GM19193 (cell line): ENCODE measurements around the gene PCNX2.

Experiments used
- POLR2A ChIP-seq: IDR thresholded peaks from 4 replicates; pipeline ENCODE4 v1.6.1; 2011; ENCODE audit not compliant: insufficient read depth, insufficient read length; ENCODE audit errors: extremely low read depth

The PCNX2 gene

DNA sequence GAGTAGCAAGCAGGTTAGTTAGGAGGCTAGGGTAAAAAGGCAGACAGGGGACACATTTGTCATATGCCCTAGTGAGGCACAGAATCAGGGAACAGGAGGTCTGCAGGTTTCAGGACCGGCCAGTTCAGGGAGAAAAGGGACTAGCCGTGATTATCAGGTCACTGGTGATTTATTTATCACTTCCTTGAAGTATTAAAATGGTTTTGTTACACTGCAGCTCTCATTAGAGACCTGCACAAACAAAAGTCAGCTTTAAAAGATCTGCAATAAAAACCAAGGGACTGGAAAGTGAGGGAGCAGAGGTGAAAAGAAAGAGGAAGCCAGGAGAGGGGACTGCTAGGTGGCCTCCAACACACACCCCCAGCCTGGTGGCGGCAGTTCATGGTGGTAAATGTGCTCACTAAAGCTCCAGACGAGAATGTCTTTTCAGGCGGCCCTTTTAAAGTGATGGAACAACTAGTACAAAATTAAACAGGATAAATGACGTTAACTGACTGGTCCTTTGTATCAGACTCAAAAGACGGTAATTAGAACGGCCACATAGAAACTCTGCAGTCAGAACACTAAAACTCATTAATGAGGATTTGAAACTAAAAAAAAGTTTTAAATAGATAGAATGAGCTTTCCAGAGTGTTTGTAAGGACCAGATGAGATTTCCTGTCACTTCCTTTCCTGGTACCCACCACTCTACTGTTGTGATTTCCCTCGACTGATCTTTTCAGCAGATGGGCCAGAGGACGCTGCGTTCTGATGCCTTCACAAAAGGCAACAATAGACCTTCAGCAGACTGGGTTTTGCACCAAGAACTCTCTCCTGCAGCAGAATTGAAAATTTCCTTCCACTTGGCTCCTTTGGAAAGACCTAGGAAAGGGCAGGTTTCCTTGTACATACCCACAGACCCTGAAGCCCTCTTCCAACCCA lies 208.3 kb downstream of the PCNX2 start:
- TF ChIP-seq POLR2A: no peak

- TF ChIP-seq POLR2A: no peak
Observed at GRCh38 chr1:233085566-233085965, 210.0 kb downstream of the PCNX2 start.

GRCh38 chr1:233082778-233083550 lies 212.6 kb downstream of the PCNX2 start:
- no peak for TF ChIP-seq POLR2A

GRCh38 chr1:233081735-233082134 lies 213.8 kb downstream of the PCNX2 start:
- TF ChIP-seq POLR2A: no peak

DNA sequence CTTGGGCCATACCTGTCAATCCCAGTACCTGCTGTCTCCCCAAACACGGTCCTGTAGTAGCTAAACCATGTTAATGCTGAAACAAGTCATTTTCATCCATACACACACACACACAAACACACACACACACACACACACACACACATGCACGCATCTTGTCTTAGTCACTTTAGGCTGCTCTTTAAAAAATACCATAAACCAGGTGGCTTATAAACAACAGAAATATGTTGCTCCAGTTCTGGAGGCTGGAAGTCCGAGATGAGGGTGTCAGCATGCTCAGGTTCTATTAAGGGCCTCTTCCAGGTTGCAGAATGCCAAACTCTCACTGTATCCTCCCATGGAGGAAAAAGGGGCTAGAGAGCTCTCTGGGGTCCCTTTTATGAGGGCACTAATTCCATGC lies 215.2 kb downstream of the PCNX2 start:
- TF ChIP-seq POLR2A: no peak

DNA sequence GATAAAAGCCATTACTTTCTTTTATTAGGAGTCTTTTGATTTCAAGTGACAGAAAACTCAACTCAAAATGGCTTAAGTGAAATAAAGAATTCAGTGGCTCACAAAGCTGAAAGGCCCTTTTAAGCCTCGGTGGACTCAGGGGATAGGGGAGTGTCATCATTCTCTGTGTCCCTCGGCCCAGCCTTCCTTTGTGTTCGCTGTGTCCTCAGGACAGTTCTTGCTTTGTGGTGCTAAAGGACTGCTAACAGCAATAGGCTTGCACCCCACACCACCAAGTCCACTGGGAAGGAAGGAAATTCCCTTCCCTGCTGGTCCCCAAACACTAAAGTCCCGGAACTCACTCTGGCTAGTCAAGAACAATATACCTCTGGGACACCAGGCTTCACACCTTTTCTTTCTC lies 216.0 kb downstream of the PCNX2 start:
- no peak for TF ChIP-seq POLR2A

- TF ChIP-seq POLR2A: no peak
Observed at GRCh38 chr1:233078396-233078795, 217.1 kb downstream of the PCNX2 start.

GRCh38 chr1:233075915-233076295 lies 219.6 kb downstream of the PCNX2 start:
- no peak for TF ChIP-seq POLR2A

DNA sequence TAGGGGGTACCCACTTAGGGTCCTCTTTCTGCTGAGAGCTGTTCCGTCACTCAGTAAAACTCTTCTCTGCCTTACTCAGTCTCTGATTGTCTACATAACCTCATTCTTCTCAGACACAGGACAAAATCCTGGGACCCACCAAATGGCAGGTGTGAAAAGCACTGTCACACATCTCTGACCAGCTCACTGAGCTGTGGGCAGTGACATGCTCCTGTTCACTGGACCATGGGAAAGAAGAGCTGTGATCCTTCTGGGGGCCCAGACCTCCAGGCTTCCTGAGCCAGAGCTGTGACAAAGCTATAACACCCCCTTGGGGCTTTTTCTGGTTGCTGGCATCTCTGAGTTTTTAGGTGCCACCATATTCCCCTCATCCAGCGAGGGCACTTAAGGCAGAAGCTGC lies 229.4 kb downstream of the PCNX2 start:
- no peak for TF ChIP-seq POLR2A

GRCh38 chr1:233065685-233066084 lies 229.8 kb downstream of the PCNX2 start:
- TF ChIP-seq POLR2A: no peak

- TF ChIP-seq POLR2A: no peak
Observed at GRCh38 chr1:233064988-233065387, 230.5 kb downstream of the PCNX2 start.

- no peak for TF ChIP-seq POLR2A
Observed at GRCh38 chr1:233063462-233063861, 232.1 kb downstream of the PCNX2 start.

GRCh38 chr1:233061265-233061664 lies 234.3 kb downstream of the PCNX2 start:
- no peak for TF ChIP-seq POLR2A

GRCh38 chr1:233060461-233060994 lies 235.0 kb downstream of the PCNX2 start:
- TF ChIP-seq POLR2A: no peak

DNA sequence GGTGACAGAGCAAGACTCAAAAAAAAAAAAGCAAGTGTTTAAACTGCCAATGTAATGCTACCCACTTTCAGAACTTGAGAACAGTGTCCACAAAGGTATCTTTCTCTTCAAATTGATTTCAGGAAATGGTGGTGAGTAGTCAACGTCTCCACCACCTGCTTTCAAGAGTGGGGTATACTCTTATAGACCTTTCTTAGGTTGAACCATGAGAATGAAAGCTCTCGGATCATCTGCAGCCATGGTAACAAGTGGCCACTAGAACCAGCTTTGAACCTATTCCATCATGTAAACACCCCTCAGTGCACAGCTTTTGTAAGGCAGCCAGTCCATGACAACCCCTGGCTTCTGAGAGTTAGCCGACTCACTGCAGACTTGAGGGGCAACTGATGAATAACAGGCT lies 237.7 kb downstream of the PCNX2 start:
- no peak for TF ChIP-seq POLR2A
